Muscle of leg (tissue), 11 donors: ENCODE measurements around the gene MAP2K4. TPM values are rescaled to one million over a fixed set of nuclear protein-coding genes. Genes with fewer than 3 reads are reported as not detected.

Experiments
- DNase-seq: peaks from one replicate; pipeline ENCODE4 v3.0.0; 2013
- H3K27ac ChIP-seq: one replicate; pipeline ENCODE4 v1.5.1; 2013; ENCODE audit warnings: mild to moderate bottlenecking, low read length, control low read depth
- H3K27me3 ChIP-seq: one replicate; pipeline ENCODE4 v1.6.1; 2013; ENCODE audit warnings: low read length; ENCODE audit not compliant: control insufficient read depth, insufficient read depth
- H3K36me3 ChIP-seq: one replicate; pipeline ENCODE4 v1.6.1; 2013; ENCODE audit warnings: low read length; ENCODE audit not compliant: control insufficient read depth, insufficient read depth
- H3K4me1 ChIP-seq: one replicate; pipeline ENCODE4 v1.6.1; 2013; ENCODE audit warnings: low read length; ENCODE audit not compliant: control insufficient read depth, insufficient read depth
- H3K4me3 ChIP-seq: one replicate; pipeline ENCODE4 v1.5.1; 2013; ENCODE audit warnings: low read length, control low read depth
- H3K9me3 ChIP-seq: replicated peaks from 2 replicates; pipeline ENCODE4 v1.6.1; 2013; ENCODE audit warnings: low read depth, low read length; ENCODE audit not compliant: control insufficient read depth
- WGBS: methylation state at CpG from one replicate; pipeline ENCODE4 v1.1.5; 2013; ENCODE audit warnings: missing lambda C conversion rate; ENCODE audit not compliant: insufficient coverage; 5-methylcytosine and 5-hydroxymethylcytosine counted together
- polyA plus RNA-seq, 8 donors: library from polyadenylated mRNA; unstranded; fragments of 120-200 nt; gene quantifications; one replicate each; pipeline versions ENCODE4 v1.2.1 to v1.2.3, GENCODE V29; 2013; ENCODE audit warnings: inconsistent platforms in 1 of 8, low replicate concordance in 1 of 8; ENCODE audit not compliant: insufficient read length in 8 of 8, insufficient read depth in 1 of 8
- total RNA-seq: library from RNA; stranded (reverse); fragments of 120-200 nt; gene quantifications from one replicate; pipeline ENCODE4 v1.2.4, GENCODE V29; 2013

Gene MAP2K4
- total and polyA plus RNA-seq, 9 donors: 17.6 to 34.0 (median 20.2) TPM

- no peaks in the 10 kb centered on the region for H3K4me1 ChIP-seq
- H3K9me3 ChIP-seq: no peaks in the 10 kb centered on the region
- DNase-seq: no peak
- H3K4me3 ChIP-seq: no peak overlapping the region
- H3K36me3 ChIP-seq: peaks cover 29% of the 10 kb centered on the region
- no peak overlapping the region for H3K27ac ChIP-seq
- no peaks in the 10 kb centered on the region for H3K27me3 ChIP-seq
- no CpG with 5 or more reads among the region's 4 CpGs for WGBS
Observed at GRCh38 chr17:11991461-11991860, 29.2 kb upstream of the MAP2K4 start.

DNA sequence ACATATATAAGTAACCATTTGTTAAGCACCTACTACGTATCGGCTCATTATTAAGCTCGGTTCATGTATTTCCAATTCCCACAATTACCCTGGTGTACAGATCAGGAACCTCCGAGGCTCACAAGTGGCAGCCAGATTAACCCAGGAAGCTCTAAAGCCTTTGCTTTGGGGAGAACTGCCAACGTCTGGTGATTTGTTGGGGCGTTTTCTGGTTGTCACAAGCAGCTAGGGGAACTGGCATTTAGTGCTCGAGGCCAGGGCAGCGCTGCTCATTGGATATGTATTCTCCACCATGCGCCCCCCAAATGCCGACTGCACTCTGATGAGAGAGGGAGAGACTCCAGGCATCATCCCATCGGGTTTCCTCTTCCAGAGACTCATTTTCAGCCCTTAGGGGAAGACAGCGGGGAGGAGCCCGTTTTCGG is 23.9 kb upstream of the MAP2K4 start:
- Histone ChIP-seq H3K27me3 (no peaks in the 10 kb centered on the region), H3K27ac (peak overlapping the region; percentile 88), H3K4me3 (peak overlapping the region; percentile 94), H3K4me1 (peaks cover 6% of the 10 kb centered on the region), H3K9me3 (no peaks in the 10 kb centered on the region), H3K36me3 (peaks cover 10% of the 10 kb centered on the region)
- 0% methylated on average over 3 of the region's 14 CpGs for WGBS
- peak; percentile 67 for DNase-seq

DNA sequence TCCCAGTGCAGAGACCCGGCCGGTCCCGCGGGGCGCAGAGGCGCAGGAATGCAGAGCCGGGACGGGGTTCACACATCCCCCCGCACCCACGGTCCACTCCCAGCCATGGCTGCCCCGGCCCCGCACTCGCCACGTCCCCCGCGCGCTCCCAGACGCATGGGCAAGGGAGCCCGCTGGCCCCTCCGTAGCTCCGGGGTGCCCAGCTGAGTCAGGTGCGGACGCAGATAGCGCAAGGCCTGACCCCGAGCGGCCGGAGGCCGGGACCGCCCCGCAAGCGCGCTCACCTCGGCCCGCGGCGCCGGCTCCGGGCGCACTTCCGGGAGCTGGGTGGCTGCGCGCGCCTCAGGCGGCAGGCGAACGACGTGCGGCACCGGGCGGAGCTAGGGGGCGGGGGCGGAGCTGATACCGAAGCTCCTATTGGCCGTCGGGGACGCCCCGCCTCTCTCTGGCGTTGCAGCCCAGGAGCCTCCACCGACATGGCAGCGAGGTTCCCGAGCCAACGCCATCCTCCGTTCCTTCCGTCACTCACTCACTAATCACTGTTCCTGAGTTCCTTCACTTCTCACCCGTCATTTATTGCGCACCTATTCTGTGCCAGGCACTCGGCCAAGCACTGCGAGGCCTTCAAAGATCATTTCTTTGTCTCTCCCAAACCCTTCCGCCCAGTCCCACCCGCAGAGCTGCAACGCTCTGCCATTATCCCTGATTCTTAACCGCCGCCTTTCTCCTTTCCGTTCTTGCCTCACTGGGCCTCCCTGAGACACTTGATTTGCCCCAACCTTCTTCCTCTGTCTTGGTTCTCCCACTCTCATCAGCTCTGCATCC is 23.3 kb upstream of the MAP2K4 start, which contains the start of gene ZNF18:
Gene ZNF18 (minus strand): TSS at position 329 of the 825 bp plus-strand sequence. CDS start 4,646 bp downstream, outside the sequence.
- Histone ChIP-seq H3K4me1 (peaks cover 6% of the 10 kb centered on the region), H3K36me3 (peaks cover 4% of the 10 kb centered on the region), H3K27ac (peak within 1 kb of the TSS; percentile 89), H3K27me3 (no peaks in the 10 kb centered on the region), H3K4me3 (peak within 1 kb of the TSS; percentile 94), H3K9me3 (no peaks in the 10 kb centered on the region)
- DNase-seq: peak; percentile 98
- under 1% methylated on average over 74 of the region's 74 CpGs for whole genome bisulfite sequencing

- WGBS: 27% methylated on average over 3 of the region's 4 CpGs
- Histone ChIP-seq H3K4me3 (peak overlapping the region; percentile 71), H3K27ac (peak overlapping the region; percentile 89), H3K36me3 (no peaks in the 10 kb centered on the region), H3K4me1 (peaks cover 6% of the 10 kb centered on the region), H3K9me3 (no peaks in the 10 kb centered on the region), H3K27me3 (no peaks in the 10 kb centered on the region)
- no peak for DNase-seq
Observed at GRCh38 chr17:11997972-11998233, 22.8 kb upstream of the MAP2K4 start.

GRCh38 chr17:11999696-12000095 is 21.0 kb upstream of the MAP2K4 start:
- no peak for DNase-seq
- H3K4me3 ChIP-seq: no peak overlapping the region
- WGBS: 92% methylated on average over 4 of the region's 5 CpGs

DNA sequence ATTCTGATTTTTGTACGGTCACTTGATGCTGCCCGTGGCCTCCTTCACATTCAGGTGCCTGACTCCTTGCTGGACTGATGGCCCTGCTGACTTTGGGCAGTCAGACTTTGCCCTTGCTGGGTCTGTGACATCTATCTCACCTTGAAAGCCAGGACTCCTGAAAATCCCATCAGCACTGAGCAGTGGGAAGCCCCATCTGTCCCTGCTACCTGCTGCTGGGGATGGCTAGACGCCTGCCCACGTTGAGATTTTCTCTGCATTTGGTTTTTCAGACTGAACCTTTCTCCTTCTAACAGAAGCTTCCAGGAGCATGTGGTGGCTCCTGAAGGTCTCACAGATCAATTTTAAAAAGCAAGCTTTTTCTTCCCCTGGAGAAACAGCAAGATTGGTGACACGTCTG is 13.2 kb upstream of the MAP2K4 start:
- no peak overlapping the region for H3K27ac ChIP-seq
- no peaks in the 10 kb centered on the region for H3K27me3 ChIP-seq
- H3K4me3 ChIP-seq: no peak overlapping the region
- H3K9me3 ChIP-seq: no peaks in the 10 kb centered on the region
- H3K36me3 ChIP-seq: no peaks in the 10 kb centered on the region
- H3K4me1 ChIP-seq: no peaks in the 10 kb centered on the region
- WGBS: 88% methylated on average over 5 of the region's 5 CpGs
- no peak for DNase-seq

More at GRCh38 chr17:11999696-12000095, 21.0 kb upstream of the MAP2K4 start:
- Histone ChIP-seq H3K9me3 (no peaks in the 10 kb centered on the region), H3K4me1 (peaks cover 6% of the 10 kb centered on the region), H3K27ac (no peak overlapping the region), H3K27me3 (no peaks in the 10 kb centered on the region), H3K36me3 (no peaks in the 10 kb centered on the region)

DNA sequence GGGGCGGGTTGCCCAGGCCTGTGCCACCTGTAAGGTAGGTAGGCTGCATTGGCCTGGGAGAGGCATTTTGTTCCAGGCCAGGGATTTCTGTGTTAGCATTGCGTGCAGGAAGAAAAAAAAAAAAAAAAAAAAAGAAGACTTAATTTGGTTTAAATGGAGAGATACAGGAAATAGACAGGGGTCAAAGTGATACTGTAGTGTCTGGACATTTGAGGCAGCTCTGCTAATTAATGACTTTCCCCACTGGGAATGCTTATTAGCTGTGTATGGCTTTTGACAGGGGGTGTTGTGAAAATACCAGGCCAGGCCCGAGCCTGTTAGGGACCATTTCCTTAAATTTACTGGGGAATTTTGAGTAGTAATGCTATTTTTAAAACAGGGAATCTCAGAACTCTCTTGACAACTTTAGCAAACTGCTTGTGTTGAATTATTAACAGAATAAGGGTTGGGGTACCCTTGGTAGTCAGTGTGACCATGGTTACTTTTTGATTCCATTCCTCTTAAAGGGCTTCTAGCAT is 1.0 kb downstream of the MAP2K4 start:
- Histone ChIP-seq H3K4me3 (peak overlapping the region; percentile 64), H3K27ac (peak overlapping the region; percentile 17), H3K36me3 (no peaks in the 10 kb centered on the region), H3K9me3 (no peaks in the 10 kb centered on the region), H3K4me1 (peaks cover 11% of the 10 kb centered on the region), H3K27me3 (peaks cover 2% of the 10 kb centered on the region)
- 0% methylated on average over 1 of the region's 3 CpGs for WGBS
- DNase-seq: peak; percentile 22

GRCh38 chr17:12022310-12022709 is 1.6 kb downstream of the MAP2K4 start:
- 71% methylated on average over 1 of the region's 2 CpGs for WGBS
- Histone ChIP-seq H3K27me3 (peaks cover 2% of the 10 kb centered on the region), H3K36me3 (no peaks in the 10 kb centered on the region), H3K9me3 (no peaks in the 10 kb centered on the region), H3K4me3 (no peak overlapping the region), H3K4me1 (peaks cover 11% of the 10 kb centered on the region), H3K27ac (no peak overlapping the region)
- no peak for DNase-seq

- no peak for DNase-seq
- Histone ChIP-seq H3K4me1 (peaks cover 11% of the 10 kb centered on the region), H3K27ac (no peak overlapping the region), H3K4me3 (no peak overlapping the region), H3K36me3 (no peaks in the 10 kb centered on the region), H3K9me3 (no peaks in the 10 kb centered on the region), H3K27me3 (peaks cover 1% of the 10 kb centered on the region)
- no CpG with 5 or more reads among the region's 1 CpG for WGBS
Observed at GRCh38 chr17:12024327-12024726, 3.6 kb downstream of the MAP2K4 start.

GRCh38 chr17:12027658-12028057 is 7.0 kb downstream of the MAP2K4 start:
- Histone ChIP-seq H3K4me3 (no peak overlapping the region), H3K4me1 (peaks cover under 1% of the 10 kb centered on the region), H3K27me3 (no peaks in the 10 kb centered on the region), H3K9me3 (no peaks in the 10 kb centered on the region), H3K36me3 (no peaks in the 10 kb centered on the region), H3K27ac (no peak overlapping the region)
- no peak for DNase-seq
- WGBS: no CpG with 5 or more reads among the region's 1 CpG
